CD14-positive monocyte (primary cell): ENCODE results near the gene TAS1R3. TPM values are rescaled to one million over a fixed set of nuclear protein-coding genes. Genes with fewer than 3 reads are reported as not detected.
A peak's percentile ranks its signal among the peaks of the same experiment; 100 is the strongest.

Experiments used
- DNase-seq, 3 donors: peaks; one replicate each; pipeline ENCODE4 v3.0.0-alpha.2; 2011 to 2022
- H2AFZ ChIP-seq: 2 replicates; pipeline ENCODE4 v1.6.0; 2012; ENCODE audit warnings: mild to moderate bottlenecking, low read depth, low read length, inconsistent platforms; ENCODE audit not compliant: insufficient read depth, poor library complexity, severe bottlenecking
- H3K27ac ChIP-seq, 2 donors: 1 replicate in 1 of 2; 2 replicates in 1 of 2; pipeline ENCODE4 v1.5.1; 2012 to 2013; ENCODE audit warnings: low read length in 2 of 2, control low read depth in 1 of 2, inconsistent platforms in 1 of 2, low read depth in 1 of 2, mild to moderate bottlenecking in 1 of 2
- H3K27me3 ChIP-seq, 2 donors: one replicate each; pipeline versions ENCODE4 v1.6.0 to v1.6.1; 2011 to 2013; ENCODE audit warnings: low read length in 2 of 2; ENCODE audit not compliant: control insufficient read depth in 2 of 2, insufficient read depth in 2 of 2
- H3K36me3 ChIP-seq, 2 donors: replicated peaks in 1 of 2; 1 replicate in 1 of 2; 2 replicates in 1 of 2; pipeline versions ENCODE4 v1.5.1 to v1.6.1; 2012 to 2013; ENCODE audit warnings: low read length in 2 of 2, control low read depth in 1 of 2, inconsistent platforms in 1 of 2, mild to moderate bottlenecking in 1 of 2; ENCODE audit not compliant: insufficient read depth in 2 of 2, control insufficient read depth in 1 of 2
- H3K4me1 ChIP-seq, 2 donors: 1 replicate in 1 of 2; 2 replicates in 1 of 2; pipeline versions ENCODE4 v1.5.1 to v1.6.1; 2012 to 2013; ENCODE audit warnings: low read length in 2 of 2, control low read depth in 1 of 2, inconsistent platforms in 1 of 2, mild to moderate bottlenecking in 1 of 2, moderate library complexity in 1 of 2; ENCODE audit not compliant: insufficient read depth in 2 of 2, control insufficient read depth in 1 of 2
- H3K4me2 ChIP-seq: replicated peaks from 2 replicates; pipeline ENCODE3; 2012; ENCODE audit warnings: low read length, moderate library complexity, mild to moderate bottlenecking; ENCODE audit not compliant: poor library complexity, severe bottlenecking; ENCODE audit errors: extremely low read depth
- H3K4me3 ChIP-seq, 3 experiments: fragments of 200-600 bp in 1 of 3; sonication (generic) in 1 of 3; replicated peaks in 1 of 3; 1 replicate in 2 of 3; 2 replicates in 1 of 3; pipeline ENCODE4 v1.5.1; 2011 to 2013; ENCODE audit warnings: low read length in 3 of 3, mild to moderate bottlenecking in 3 of 3, control low read depth in 2 of 3, low read depth in 2 of 3, inconsistent platforms in 1 of 3, moderate library complexity in 1 of 3
- H3K79me2 ChIP-seq: 2 replicates; pipeline ENCODE4 v1.6.0; 2012; ENCODE audit warnings: mild to moderate bottlenecking, control low read depth, inconsistent platforms, low read length, moderate library complexity; ENCODE audit not compliant: insufficient read depth
- H3K9ac ChIP-seq: 2 replicates; pipeline ENCODE4 v1.6.0; 2017; ENCODE audit warnings: low read length, mild to moderate bottlenecking; ENCODE audit not compliant: insufficient read depth, poor library complexity, severe bottlenecking
- H3K9me3 ChIP-seq, 2 donors: replicated peaks in 1 of 2; 1 replicate in 1 of 2; 2 replicates in 1 of 2; pipeline versions ENCODE4 v1.5.1 to v1.6.1; 2012 to 2013; ENCODE audit warnings: low read length in 2 of 2, control low read depth in 1 of 2; ENCODE audit not compliant: control insufficient read depth in 1 of 2, insufficient read depth in 1 of 2
- H4K20me1 ChIP-seq: 2 replicates; pipeline ENCODE4 v1.6.0; 2012; ENCODE audit warnings: mild to moderate bottlenecking, low read length, control low read depth, moderate library complexity; ENCODE audit not compliant: insufficient read depth
- H3K27ac Mint-ChIP-seq, 7 donors: one replicate each; pipeline ENCODE4 v1.8.0; 2020; ENCODE audit warnings: mild to moderate bottlenecking in 7 of 7, mixed read lengths in 7 of 7, moderate library complexity in 6 of 7, inconsistent platforms in 2 of 7
- H3K27me3 Mint-ChIP-seq, 3 donors: one replicate each; pipeline ENCODE4 v1.8.0; 2021 to 2022; ENCODE audit warnings: low read depth in 3 of 3, mild to moderate bottlenecking in 3 of 3, mixed read lengths in 3 of 3, moderate library complexity in 3 of 3, inconsistent platforms in 1 of 3
- H3K36me3 Mint-ChIP-seq, 2 donors: one replicate each; pipeline ENCODE4 v1.8.0; 2020; ENCODE audit warnings: mixed read lengths in 2 of 2, inconsistent platforms in 1 of 2, mild to moderate bottlenecking in 1 of 2
- H3K4me1 Mint-ChIP-seq: one replicate; pipeline ENCODE4 v1.8.0; 2020; ENCODE audit warnings: mild to moderate bottlenecking, mixed read lengths
- H3K4me3 Mint-ChIP-seq, 2 donors: one replicate each; pipeline ENCODE4 v1.8.0; 2020; ENCODE audit warnings: mild to moderate bottlenecking in 2 of 2, mixed read lengths in 2 of 2, moderate library complexity in 1 of 2
- H3K9me3 Mint-ChIP-seq, 7 donors: one replicate each; pipeline ENCODE4 v1.8.0; 2020 to 2022; ENCODE audit warnings: mixed read lengths in 7 of 7, mild to moderate bottlenecking in 6 of 7, moderate library complexity in 6 of 7, inconsistent platforms in 2 of 7
- CTCF ChIP-seq: fragments of 200-600 bp; IDR thresholded peaks from one replicate; pipeline ENCODE4 v1.8.0; 2022; ENCODE audit warnings: antibody characterized with exemption, mild to moderate bottlenecking
- WGBS: methylation state at CpG from one replicate; pipeline ENCODE4 v1.1.5; 2013; ENCODE audit warnings: missing lambda C conversion rate; ENCODE audit not compliant: insufficient coverage; 5-methylcytosine and 5-hydroxymethylcytosine counted together
- intact Hi-C, 2 donors: fragments of 100-400 bp; cut with micrococcal nuclease; formaldehyde crosslinking; loops; one replicate each; pipeline versions ENCODE4 v1.15.0 to v1.15.1; 2023
- polyA plus RNA-seq, 3 donors: library from polyadenylated mRNA; depleted of rRNA in 1 of 3; unstranded in 2 of 3; stranded (reverse) in 1 of 3; fragments of 300-500 nt in 2 of 3; fragments of >200 nt in 1 of 3; fragmentation: Illumina TruSeq in 2 of 3; gene quantifications; 1 replicate in 2 of 3; 2 replicates in 1 of 3; pipeline ENCODE4 v1.2.3, GENCODE V29; 2012 to 2021

TAS1R3 gene
- polyA plus RNA-seq, 3 donors, result 0.45 TPM; not detected in 2

DNA sequence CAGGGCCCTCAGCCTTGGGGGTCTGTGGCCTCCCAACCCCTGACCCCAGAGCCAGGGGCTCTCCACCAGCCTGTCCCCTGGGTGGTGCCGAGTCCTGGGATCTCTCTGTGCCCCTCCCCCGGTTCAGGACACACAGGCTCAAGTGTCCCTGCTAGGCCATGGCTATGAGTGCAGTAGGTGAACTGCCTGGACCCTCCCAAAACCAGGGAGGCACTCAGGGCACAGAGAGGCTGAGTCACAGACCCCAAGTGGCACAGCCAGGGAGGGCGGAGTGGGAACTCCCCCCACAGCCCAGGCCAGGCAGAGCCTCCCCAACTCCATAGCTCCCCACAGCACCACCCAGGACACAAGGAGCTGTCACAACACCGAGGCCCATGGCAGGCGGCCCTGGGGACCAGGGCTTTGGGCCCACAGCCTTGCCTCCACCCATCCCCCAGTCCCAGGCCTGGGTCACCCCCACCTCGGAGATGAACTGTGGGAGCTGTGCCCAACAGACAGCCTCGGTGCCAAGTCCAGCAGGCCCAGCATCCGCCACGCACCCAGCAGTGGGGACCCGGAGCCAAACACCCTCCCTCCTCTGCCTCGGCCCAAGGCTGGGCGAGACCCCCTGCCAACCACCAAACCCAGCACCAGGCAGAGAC lies 14.9 kb downstream of the TAS1R3 start:
- Mint-ChIP-seq H3K36me3 (peaks cover 4 to 9% of the 10 kb centered on the region in 2 donors), H3K27me3 (peaks cover under 1 to 11% (median 2%) of the 10 kb centered on the region in 3 donors), H3K4me3 (no peak overlapping the region), H3K27ac (no peak overlapping the region), H3K9me3 (no peaks in the 10 kb centered on the region), H3K4me1 (peaks cover 16% of the 10 kb centered on the region)
- Histone ChIP-seq H3K4me2 (no peak overlapping the region), H3K79me2 (peaks cover 28% of the 10 kb centered on the region), H3K36me3 (peaks cover 0 to 8% of the 10 kb centered on the region in 2 donors), H4K20me1 (peaks cover 44% of the 10 kb centered on the region), H3K4me1 (peaks cover 11 to 17% of the 10 kb centered on the region in 2 donors), H3K4me3 (no peak overlapping the region), H2AFZ (no peak overlapping the region), H3K9ac (no peak overlapping the region), H3K9me3 (no peaks in the 10 kb centered on the region), H3K27ac (no peak overlapping the region), H3K27me3 (no peaks in the 10 kb centered on the region)
- WGBS, result 96% methylated on average over 3 of the region's 12 CpGs
- intact Hi-C loops, result no loop called here
- TF ChIP-seq CTCF, result no peak
- no peak for DNase-seq

GRCh38 chr1:1346501-1346890 lies 15.4 kb downstream of the TAS1R3 start:
- Histone ChIP-seq H3K4me1 (peaks cover 11 to 17% of the 10 kb centered on the region in 2 donors), H3K79me2 (peaks cover 28% of the 10 kb centered on the region), H3K27ac (no peak overlapping the region), H3K36me3 (peaks cover 0 to 3% of the 10 kb centered on the region in 2 donors), H3K9ac (no peak overlapping the region), H3K27me3 (peaks cover 0 to under 1% of the 10 kb centered on the region in 2 donors), H2AFZ (no peak overlapping the region), H3K9me3 (no peaks in the 10 kb centered on the region), H3K4me3 (no peak overlapping the region), H3K4me2 (no peak overlapping the region), H4K20me1 (peaks cover 44% of the 10 kb centered on the region)
- peaks cover 16% of the 10 kb centered on the region for H3K4me1 Mint-ChIP-seq
- no peak overlapping the region for H3K4me3 Mint-ChIP-seq
- intact Hi-C loops, result no loop called here
- H3K36me3 Mint-ChIP-seq, result peaks cover 0 to 4% of the 10 kb centered on the region in 2 donors
- no peaks in the 10 kb centered on the region for H3K9me3 Mint-ChIP-seq
- 95% methylated on average over 8 of the region's 10 CpGs for WGBS
- no peak for TF ChIP-seq CTCF
- peaks cover under 1 to 14% (median 5%) of the 10 kb centered on the region in 3 donors for H3K27me3 Mint-ChIP-seq
- DNase-seq, result no peak
- H3K27ac Mint-ChIP-seq, result peak overlapping the region in 1 of 7 donors; percentile 27
